ENCODE results near the gene PPIA.
"Not testable (repeated sequence)": the region's sequence is repeated elsewhere in the genome, so short reads cannot be mapped to it uniquely, and the experiment has no call there.

DNA sequence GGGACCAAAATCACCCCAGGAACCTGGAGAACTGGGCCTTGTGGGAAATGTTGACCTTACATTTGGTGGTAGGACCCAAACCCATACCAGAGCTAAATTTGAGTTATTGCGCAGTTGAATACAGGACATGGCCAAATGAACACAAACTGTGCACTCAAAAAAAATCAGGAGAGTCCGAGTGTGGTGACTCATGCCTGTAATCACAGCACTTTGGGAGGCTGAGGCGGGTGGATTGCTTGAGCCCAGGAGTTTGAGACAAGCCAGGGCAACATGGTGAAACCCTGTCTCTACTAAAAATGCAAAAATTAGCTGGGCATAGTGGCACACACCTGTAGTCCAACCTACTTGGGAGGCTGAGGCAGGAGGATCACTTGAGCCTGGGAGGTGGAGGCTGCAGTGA is 11.3 kb upstream of the PPIA start:
- TF ChIP-seq, protein P1, sequence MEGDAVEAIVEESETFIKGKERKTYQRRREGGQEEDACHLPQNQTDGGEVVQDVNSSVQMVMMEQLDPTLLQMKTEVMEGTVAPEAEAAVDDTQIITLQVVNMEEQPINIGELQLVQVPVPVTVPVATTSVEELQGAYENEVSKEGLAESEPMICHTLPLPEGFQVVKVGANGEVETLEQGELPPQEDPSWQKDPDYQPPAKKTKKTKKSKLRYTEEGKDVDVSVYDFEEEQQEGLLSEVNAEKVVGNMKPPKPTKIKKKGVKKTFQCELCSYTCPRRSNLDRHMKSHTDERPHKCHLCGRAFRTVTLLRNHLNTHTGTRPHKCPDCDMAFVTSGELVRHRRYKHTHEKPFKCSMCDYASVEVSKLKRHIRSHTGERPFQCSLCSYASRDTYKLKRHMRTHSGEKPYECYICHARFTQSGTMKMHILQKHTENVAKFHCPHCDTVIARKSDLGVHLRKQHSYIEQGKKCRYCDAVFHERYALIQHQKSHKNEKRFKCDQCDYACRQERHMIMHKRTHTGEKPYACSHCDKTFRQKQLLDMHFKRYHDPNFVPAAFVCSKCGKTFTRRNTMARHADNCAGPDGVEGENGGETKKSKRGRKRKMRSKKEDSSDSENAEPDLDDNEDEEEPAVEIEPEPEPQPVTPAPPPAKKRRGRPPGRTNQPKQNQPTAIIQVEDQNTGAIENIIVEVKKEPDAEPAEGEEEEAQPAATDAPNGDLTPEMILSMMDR (IDR thresholded peaks at IDR 0.05): not testable (repeated sequence)
- not testable (repeated sequence) for TF ChIP-seq POLR2AphosphoS5 (IDR thresholded peaks at IDR 0.05; ENCODE audit: low read depth, low read length); YY1 (IDR thresholded peaks at IDR 0.05; ENCODE audit: low read depth); FOXJ3 (CRISPR knock-in tag; IDR thresholded peaks at IDR 0.05); EZH2phosphoT487 (IDR thresholded peaks at IDR 0.05; ENCODE audit: borderline replicate concordance, low read depth)
- TF ChIP-seq, protein P2, sequence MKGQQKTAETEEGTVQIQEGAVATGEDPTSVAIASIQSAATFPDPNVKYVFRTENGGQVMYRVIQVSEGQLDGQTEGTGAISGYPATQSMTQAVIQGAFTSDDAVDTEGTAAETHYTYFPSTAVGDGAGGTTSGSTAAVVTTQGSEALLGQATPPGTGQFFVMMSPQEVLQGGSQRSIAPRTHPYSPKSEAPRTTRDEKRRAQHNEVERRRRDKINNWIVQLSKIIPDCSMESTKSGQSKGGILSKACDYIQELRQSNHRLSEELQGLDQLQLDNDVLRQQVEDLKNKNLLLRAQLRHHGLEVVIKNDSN (IDR thresholded peaks at IDR 0.05; ENCODE audit: borderline replicate concordance, low read depth): not testable (repeated sequence)
- TF ChIP-seq, protein P3, sequence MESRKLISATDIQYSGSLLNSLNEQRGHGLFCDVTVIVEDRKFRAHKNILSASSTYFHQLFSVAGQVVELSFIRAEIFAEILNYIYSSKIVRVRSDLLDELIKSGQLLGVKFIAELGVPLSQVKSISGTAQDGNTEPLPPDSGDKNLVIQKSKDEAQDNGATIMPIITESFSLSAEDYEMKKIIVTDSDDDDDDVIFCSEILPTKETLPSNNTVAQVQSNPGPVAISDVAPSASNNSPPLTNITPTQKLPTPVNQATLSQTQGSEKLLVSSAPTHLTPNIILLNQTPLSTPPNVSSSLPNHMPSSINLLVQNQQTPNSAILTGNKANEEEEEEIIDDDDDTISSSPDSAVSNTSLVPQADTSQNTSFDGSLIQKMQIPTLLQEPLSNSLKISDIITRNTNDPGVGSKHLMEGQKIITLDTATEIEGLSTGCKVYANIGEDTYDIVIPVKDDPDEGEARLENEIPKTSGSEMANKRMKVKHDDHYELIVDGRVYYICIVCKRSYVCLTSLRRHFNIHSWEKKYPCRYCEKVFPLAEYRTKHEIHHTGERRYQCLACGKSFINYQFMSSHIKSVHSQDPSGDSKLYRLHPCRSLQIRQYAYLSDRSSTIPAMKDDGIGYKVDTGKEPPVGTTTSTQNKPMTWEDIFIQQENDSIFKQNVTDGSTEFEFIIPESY (IDR thresholded peaks at IDR 0.05; ENCODE audit: borderline replicate concordance, low read depth): not testable (repeated sequence)
- TF ChIP-seq, protein P4, sequence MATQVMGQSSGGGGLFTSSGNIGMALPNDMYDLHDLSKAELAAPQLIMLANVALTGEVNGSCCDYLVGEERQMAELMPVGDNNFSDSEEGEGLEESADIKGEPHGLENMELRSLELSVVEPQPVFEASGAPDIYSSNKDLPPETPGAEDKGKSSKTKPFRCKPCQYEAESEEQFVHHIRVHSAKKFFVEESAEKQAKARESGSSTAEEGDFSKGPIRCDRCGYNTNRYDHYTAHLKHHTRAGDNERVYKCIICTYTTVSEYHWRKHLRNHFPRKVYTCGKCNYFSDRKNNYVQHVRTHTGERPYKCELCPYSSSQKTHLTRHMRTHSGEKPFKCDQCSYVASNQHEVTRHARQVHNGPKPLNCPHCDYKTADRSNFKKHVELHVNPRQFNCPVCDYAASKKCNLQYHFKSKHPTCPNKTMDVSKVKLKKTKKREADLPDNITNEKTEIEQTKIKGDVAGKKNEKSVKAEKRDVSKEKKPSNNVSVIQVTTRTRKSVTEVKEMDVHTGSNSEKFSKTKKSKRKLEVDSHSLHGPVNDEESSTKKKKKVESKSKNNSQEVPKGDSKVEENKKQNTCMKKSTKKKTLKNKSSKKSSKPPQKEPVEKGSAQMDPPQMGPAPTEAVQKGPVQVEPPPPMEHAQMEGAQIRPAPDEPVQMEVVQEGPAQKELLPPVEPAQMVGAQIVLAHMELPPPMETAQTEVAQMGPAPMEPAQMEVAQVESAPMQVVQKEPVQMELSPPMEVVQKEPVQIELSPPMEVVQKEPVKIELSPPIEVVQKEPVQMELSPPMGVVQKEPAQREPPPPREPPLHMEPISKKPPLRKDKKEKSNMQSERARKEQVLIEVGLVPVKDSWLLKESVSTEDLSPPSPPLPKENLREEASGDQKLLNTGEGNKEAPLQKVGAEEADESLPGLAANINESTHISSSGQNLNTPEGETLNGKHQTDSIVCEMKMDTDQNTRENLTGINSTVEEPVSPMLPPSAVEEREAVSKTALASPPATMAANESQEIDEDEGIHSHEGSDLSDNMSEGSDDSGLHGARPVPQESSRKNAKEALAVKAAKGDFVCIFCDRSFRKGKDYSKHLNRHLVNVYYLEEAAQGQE (IDR thresholded peaks at IDR 0.05; ENCODE audit: low read depth, low read length): not testable (repeated sequence)
- TF ChIP-seq, protein P5, sequence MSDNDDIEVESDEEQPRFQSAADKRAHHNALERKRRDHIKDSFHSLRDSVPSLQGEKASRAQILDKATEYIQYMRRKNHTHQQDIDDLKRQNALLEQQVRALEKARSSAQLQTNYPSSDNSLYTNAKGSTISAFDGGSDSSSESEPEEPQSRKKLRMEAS (IDR thresholded peaks at IDR 0.05; ENCODE audit: low read depth): not testable (repeated sequence)
